ENCODE data around the gene SLC4A11.

SLC4A11 gene

DNA sequence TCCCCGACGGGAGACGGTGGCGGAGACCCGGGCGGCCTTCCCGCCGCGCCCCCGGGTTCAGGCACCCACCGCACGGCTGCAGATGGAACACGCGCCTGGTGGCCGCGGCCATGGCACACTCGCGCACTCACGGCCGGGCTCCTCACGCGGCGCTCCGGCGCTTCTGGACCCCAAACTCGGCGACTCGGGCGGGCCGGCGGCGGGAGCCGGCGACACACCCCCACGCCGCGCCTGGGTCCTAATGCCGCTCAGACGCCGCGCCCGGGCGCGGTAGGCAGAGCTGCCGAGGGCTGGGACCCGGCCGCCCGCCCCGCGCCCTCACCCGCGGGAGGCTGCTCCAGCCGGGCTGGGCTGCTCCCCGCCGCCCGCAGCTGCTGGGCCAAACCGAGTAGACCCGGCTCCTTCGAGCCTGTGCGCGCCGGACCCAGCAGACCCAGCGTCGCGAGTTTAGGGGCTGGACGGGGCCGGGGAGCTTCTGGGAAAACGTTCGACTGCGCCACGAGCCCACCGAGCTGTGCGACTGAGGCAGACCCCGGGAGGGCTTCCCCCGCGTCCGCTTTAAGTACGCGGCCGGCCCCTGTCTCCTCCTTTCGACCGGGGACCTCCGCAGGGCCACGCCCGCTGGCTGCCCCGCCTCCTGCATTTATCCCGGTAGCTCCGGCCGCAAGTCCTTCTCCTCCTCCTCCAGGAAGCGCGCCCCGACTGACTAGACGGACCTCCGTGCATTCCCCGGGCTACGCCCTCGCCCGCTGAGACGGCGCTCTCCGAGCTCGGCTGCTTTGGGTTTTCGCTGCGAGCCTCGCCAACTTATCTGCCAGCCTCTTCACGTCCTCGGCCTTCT, at the start of gene SLC4A11:
TSS of gene SLC4A11 (minus strand) at position 165 of the 841 bp plus-strand sequence. CDS start at position 112, 53 bp downstream.
- DNase-seq (ENCODE audit: low read depth in 2 of 2, low spot score in 1 of 2) = no peak

DNA sequence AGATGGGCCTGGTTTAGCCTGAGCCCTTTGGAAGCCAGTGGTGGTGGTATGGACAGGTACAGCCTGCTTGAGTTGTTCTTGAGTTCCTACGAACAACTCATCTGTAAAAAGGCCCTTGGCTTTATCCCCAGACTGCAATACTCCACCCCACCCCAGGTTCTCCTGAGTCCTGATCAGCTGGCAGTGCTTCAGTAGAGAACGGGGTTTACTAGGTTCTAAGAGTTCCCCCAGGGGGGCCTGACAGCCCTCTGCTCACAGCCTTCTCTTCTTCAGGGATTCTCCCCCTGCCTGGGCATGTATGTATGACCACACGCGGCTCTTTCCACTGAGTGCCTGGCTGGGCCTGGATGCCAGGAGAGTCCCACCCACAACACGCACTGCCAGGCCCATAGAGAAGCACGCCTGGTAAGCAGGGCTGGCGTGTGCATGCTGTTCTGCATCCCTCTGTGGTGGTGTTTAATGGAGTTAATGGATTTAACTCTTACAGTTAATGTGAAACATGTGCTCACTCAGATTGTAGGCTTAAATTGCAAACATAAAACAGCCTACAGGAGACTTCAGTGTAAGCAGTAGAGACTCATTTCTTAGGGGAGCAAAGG, 44.3 kb upstream of the SLC4A11 start:
- DNase-seq (ENCODE audit: low read depth in 2 of 2, low spot score in 1 of 2) = no peak

DNA sequence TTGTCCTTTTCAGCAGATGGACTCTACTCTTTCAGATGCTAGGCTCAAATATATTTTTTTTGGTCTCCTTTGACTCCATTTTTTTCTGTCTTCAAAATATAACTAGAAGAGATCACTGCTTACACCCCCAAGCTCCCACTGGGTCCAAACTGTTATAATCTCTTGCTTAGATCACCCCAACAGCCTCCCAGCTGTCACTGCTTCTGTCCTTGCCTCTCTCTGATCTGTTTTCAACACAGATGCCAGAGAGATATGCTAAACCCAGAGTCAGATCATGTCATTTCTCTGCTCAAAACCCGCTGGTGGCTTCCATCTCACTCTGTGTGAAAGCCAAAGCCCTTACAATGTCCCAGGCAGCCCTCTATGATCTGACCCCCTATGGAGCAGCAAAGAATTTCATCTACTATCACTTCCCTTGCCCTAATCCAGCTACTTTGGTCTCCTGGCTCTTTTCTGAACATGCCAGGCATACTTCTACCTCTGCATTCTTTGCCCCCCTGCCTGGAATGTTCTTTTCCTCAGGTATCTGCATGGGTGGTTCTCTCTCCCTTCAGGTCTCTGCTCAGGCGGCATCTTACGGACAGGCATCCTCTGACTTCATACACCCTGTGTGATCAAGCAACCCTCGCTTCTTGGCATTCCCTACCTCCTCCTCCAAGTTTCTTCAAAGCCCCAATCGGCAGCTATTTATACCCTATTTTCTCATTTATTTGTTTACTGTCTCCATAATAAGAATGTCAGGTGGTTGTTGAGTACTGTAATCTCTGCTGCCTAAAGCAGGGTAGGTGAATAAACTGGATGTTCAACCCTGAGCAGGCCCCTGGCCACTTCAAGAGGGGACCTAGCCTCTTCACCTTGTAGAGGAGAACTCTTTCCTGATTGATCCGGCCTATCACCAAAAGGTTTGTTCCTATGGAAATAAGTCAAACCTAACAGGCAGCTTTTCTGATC, 43.6 kb upstream of the SLC4A11 start:
- no peak for DNase-seq (ENCODE audit: low read depth in 2 of 2, low spot score in 1 of 2)

DNA sequence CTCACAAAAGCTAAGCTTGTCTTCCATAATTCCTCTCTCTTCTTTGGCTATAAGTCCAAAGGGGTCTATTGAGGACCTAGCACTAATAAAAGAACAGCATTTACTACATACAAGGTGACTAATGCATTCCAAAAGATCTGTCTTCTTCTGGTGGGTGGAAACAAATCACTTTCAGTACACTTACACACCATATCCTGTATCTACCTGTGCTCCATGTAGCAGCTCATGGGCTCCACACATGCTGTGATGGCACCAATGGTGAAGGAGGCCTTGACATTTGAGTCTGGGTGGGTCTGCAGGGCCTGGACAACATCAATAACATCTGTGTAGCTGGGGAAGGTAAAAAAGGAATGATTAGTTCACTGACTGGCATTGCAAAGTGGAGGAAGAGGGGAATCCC, 42.4 kb upstream of the SLC4A11 start:
- DNase-seq (ENCODE audit: low read depth in 2 of 2, low spot score in 1 of 2) = no peak

DNA sequence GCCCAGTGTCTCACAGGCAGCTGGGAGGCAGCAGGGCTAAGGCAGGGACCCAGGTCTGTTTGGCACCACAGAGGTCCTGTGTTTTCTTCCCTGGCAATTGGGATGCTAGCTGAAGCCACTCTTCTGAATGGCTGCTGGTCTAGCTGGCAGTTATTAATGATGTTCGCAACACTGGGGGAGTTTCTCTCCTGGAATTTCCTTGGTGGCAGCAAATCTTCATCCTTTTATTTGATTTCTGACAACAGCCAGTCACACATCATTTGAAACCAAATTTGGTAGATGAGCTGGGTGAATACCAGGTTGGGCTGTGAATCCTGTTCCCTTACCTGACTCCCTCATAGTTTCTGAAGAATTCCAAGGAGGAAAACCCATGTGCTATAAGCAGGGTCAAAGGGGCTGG, 40.8 kb upstream of the SLC4A11 start:
- DNase-seq (ENCODE audit: low read depth in 2 of 2, low spot score in 1 of 2) = no peak

DNA sequence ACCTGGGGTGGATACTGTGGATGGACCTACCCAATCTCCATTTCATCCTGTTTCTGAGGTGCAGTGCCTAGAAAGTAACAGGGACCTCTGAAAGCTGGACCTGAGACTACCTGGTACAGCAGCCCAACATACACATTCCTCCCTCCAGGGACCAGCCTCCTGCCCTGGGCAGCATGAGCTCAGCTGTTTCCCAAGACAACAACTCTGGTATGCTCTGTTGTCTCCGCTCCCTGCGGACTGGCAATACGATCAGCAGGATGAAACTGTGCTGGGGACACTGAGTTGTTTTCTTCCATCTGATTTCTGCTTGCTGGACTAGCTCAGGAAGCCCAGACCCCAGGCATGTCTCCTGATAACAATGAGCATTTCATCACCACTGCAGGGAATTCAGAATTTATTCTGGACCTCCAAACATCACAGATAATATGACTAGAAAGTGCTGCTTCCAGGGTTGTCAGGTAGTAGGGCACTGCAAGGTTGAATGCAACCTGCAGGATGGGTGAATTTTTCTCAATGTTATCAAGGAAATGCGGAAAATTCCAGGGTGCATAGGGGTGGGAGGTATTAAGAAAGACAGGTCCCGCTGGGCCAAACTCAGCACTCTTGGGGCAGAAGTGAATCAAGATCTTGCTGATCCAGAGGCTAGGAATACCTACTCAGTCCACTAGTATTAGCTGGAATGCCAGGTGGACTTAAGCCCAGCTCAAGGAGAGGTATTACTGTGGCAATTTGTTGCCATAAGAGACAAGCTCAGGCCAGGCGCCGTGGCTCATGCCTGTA, 38.9 kb upstream of the SLC4A11 start:
- DNase-seq (ENCODE audit: low read depth in 2 of 2, low spot score in 1 of 2) = no peak

DNA sequence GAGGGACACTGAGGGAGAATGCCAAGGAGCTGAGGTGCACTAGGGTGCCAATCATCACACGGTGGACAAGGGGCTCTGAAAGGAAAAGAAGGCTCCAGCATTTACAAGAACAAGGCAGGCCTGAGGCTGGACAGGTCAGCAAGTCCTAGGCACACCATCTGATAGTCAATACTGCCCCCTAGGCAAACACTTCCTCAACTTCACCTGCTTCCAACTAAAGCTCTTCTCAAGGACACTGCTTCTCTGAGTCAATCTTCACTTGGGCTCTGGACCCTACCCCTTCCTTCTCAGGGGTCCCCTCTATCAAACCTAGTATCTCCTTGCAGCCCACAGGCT, 37.7 kb upstream of the SLC4A11 start:
- DNase-seq (ENCODE audit: low read depth in 2 of 2, low spot score in 1 of 2) = no peak

DNA sequence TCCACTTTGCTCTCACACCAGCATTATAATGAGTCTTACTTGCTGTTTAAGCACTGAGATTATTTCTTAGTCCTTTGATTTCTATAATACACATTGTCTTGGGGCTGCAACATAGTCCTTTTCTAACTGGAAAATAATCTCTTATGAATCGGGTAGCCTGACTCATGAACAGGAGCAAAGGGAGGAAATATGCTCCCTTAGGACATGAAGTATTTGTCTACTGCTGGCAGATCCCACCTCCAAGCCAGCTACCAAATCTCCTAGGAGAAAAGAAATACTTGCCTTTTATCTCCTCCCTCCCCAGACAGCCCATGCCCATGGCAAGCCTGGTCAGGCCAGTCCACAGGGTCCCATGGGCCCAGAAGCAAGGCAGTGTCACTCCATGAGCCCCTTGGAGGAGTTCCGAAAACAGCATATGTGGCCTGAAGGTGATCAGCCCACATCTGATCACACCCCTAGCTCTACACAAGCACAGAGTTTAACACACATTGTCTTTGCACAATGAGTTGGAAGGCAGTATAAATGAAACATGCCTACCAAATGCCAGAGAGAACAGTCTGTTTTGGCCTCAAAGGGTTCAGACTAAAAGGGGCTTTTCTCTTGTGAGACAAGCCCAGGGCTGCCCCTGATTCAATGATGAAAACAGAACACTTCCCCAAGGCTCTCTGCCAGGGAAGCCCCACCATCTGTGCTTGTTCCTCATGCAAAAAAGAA, 37.1 kb upstream of the SLC4A11 start:
- no peak for DNase-seq (ENCODE audit: low read depth in 2 of 2, low spot score in 1 of 2)

DNA sequence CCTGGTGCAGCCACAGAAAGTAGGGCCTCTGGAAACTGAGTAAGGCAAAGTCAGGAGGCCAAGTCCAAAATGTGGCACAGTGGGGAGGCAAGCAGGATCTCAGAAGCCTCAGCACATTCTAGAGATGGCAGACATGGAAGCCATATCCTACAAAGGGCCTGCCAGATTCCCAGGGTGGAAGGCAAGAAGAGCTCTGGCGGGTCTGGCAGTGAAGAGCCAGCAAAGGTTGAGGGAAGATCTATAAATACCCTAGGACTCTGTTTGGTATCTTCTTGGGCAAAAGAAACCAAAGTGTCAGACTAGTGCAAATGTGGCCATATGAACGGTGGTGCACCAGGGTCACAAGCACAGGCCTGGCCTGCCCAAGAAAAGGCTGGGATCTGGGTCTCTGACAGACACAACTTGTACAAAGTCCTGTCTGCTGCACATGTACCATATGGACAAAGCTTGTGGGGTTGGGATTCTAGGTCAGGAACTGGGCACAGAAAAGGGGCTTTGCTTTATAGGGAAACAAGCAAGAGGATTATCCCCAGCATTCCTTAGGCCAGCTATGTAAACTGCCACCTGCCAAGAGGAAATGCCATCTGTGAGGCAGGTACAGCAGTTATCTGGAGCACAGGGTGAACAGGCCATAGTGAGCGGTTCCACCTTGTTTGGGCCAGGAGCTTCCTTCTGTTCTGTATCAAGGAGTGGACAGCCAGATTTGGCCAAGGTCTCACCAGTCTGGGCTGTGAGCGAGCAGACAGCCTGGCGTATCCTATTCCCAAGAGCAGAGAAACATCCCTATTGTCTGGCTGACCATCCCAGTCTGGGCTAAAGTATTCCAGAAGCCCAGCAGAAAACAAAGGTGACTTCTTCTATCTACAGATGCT, 36.3 kb upstream of the SLC4A11 start:
- no peak for DNase-seq (ENCODE audit: low read depth in 2 of 2, low spot score in 1 of 2)

DNA sequence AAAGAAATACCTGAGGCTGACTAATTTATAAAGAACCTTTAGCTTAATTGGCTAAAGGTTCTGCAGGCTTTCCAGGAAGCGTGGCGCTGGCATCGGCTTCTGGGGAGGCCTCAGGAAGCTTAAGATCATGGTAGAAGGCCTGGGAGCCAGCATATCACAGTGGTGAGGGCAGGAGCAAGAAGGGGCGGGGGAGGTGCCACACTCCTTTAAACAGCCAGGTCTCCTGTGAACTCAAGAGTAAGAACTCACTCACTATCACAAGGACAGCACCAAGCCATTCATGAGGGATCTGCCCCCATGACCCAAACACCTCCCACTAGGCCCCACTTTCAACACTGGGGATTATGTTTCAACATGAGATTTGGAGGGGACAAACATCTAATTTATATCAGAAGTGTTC, 34.4 kb upstream of the SLC4A11 start:
- no peak for DNase-seq (ENCODE audit: low read depth in 2 of 2, low spot score in 1 of 2)

DNA sequence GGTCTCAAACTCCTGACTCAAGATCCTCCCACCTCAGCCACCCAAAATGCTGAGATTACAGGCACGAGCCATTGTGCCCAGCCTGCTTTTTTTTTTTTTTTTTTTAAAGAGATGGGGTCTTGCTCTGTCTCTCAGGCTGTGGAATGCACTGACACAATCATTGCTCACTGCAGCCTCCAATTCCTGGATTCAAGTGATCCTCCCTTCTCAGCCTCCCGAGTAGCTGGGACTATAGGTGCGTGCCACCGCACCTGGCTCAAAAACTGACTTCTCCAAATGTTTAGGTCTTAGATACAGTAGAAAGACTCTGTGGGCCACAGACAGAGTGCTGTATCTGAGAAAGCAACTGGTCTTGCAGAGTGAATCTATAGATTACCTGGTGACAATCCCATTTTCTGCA, 31.1 kb upstream of the SLC4A11 start:
- no peak for DNase-seq (ENCODE audit: low read depth in 2 of 2, low spot score in 1 of 2)

DNA sequence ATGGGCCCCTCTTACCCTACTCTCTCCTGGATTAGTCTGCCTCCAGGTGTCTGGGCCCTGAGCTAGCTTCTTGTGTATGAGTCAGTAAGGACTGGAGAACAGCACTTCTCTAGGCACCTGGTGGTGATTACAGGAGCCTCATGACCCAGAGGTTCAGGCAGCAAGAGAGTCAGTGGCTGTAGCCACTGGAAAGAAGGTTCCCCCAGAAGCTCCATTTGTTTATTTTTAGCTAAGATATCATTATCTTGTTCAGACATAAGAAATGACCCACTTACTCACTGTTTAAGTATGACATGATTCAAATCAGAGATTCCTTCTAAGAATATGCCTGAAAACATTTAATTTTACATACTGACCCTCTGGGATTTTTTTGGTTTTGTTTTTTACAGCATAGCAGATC, 23.6 kb upstream of the SLC4A11 start:
- no peak for DNase-seq (ENCODE audit: low read depth in 2 of 2, low spot score in 1 of 2)

DNA sequence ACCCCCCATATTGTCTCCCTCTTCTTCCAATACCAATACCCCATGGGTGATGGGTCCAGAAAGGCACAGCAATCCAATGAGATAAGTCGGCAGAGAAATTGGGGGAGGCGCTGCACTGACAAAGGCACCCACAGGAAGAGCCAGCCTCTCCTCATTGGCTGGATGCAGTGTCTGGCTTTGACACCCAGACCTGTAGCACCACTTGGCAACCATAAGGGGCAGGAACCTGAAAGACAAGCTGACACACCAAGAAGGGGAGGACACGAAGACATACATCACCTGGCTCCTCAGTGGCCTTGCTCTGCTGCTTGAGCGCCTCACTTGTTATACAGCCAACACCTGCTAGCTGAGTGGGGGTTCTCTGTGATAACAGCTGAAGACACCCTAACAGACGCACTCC, 19.4 kb upstream of the SLC4A11 start:
- no peak for DNase-seq (ENCODE audit: low read depth in 2 of 2, low spot score in 1 of 2)

DNA sequence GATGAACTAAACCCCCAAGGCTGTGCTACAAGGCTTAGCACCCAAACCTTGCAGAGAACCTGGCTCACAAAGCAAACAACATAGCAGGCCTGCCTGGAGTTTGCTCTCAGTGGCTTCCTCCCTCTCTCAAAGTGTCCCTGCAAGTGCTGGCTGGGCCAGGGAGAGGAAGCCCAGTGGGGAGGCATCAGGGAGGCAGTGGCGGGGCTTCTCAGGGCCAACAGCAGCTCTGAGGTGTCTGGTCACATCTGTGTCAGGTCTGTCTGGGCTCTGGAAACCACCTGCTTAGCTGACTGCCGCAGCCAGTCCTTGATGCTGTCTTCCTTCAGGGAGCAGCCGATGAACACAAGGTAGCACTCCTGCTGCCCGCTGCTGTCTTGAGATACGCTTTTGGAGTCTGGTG, 16.7 kb upstream of the SLC4A11 start:
- DNase-seq (ENCODE audit: low read depth in 2 of 2, low spot score in 1 of 2) = no peak

DNA sequence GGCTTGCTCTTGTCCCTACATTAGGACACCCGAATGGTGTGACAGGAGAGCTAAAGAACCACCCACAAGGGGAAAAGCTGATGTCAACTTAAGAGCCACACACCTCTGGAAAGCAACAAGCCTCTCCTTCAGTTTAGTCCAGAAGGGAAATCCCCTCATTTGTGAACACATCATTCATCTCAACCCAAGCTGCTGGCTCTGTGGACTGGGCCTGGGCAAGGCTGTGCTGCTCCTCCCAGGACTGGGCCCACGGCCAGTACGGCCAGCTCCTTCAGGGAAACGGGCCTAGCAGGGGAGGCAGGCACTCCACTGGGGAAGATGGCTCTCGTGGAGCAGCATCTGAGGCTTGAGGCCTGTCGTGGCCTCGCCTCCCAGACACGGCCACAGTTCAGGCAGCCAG, 12.8 kb upstream of the SLC4A11 start:
- DNase-seq (ENCODE audit: low read depth in 2 of 2, low spot score in 1 of 2) = no peak

DNA sequence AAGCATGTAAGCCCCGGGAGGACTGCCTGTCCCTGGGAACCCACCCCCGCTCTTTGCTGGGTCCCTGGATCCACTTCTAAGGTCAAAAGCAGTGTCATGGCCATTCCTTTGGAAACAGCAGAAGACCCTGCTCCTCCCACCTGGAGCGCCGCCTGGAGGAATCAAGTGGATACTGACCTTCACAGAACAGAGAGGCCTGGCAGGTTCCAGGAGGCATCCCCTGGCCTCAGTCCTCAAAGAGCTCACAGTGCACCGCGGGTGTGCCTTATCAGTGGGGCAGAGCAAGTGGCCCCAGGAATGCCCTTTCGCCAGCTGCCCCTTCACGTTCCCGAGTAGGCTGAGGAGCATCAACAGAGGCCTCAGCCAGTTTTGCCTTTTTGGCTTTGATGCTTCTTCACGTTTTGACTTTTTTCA, 11.1 kb upstream of the SLC4A11 start:
- DNase-seq (ENCODE audit: low read depth in 2 of 2, low spot score in 1 of 2) = no peak

DNA sequence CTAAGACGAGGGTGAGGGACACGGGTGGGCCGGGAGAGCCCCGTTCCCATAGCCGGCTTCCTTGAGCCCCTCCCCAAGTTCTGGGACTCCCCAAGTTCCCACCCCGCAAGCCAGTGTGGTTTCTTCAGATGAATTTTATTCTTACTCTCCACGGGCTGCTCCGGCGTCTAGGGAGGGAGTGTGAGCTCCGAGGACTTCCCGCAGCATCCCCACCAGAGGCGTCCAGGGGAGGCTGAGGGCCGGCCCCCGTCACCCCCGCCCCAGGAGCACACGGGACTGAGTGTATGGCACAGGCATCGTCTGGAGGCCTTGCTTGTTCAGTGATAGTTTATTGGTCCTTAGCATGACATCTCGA, 10.0 kb upstream of the SLC4A11 start:
- DNase-seq (ENCODE audit: low read depth in 2 of 2, low spot score in 1 of 2) = no peak

DNA sequence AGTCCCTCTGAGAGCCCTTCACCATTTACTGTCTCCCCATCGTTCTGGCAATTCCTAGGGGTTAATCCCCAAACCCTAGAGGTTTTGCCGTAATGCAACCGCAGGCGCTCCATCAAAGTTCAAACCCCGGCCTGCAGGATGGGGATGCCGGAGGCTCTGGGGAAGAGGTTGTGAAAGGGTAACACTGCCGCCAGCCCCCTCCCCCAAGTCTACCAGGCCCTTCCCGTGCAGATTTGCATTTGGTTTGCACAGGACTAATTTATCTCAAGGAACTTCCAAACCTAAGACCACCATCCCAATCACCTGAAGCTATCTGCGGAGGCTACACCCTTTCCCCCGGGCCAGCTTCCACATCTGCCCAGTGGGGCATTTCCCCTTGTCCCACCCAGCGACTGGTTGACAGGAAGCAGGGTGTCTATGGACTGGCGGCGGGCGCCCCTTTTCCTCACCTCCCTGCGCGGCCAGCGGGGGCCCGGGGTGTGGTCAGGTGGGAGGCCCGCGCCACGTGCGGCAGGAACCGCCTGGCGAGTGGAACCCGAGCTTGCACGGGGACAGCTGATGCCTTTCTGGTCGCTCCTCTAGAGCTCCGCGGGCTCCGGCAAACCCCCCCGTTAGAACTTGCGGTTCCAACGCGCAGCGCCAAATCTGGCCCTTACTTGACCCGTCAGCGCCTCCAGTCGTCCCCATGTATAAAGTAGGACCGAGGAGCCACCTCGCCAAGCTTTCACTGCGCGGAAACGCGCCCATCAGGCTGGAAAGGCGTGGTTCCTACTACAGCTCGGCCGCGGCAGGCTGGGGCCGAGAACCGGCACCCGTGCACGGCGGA, 9.4 kb upstream of the SLC4A11 start:
- DNase-seq (ENCODE audit: low read depth in 2 of 2, low spot score in 1 of 2) = no peak

DNA sequence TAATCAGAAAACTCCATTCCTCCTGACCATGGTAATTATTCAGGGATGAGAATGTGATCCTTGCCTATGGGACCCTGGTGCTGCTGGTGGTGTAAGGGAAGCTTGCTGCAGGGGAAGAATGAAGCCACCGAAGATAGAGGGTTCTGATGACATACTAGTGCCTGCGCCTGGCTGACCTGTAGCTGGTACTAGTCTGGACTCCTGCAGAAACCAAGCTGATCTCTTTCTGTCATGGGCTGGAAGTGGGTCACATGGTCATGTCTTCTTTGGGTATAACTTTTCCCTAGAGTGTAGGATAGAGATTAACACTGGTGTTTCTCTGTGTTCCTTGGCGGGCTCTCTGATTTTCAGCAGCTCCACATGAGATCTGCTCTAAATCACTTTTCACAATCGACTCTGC, 8.6 kb upstream of the SLC4A11 start:
- DNase-seq (ENCODE audit: low read depth in 2 of 2, low spot score in 1 of 2) = no peak
